Body of pancreas (tissue), 4 donors: ENCODE data around the gene LRRC37A2. TPM values are rescaled to one million over a fixed set of nuclear protein-coding genes. Genes with fewer than 3 reads are reported as not detected.
"Not testable (repeated sequence)": the region's sequence is repeated elsewhere in the genome, so short reads cannot be mapped to it uniquely, and the experiment has no call there.

Source experiments
- ATAC-seq: fragments of 150-250 bp; one replicate; pipeline ENCODE4 v1.9.1; 2016
- DNase-seq, 4 donors: peaks; one replicate each; pipeline ENCODE4 v3.0.0-alpha.2; 2019
- H3K27ac ChIP-seq, 4 donors: fragments of 200-600 bp; sonication (generic); 1 replicate in 3 of 4; 2 replicates in 1 of 4; pipeline versions ENCODE4 v1.5.1 to v1.6.1; 2016 to 2019; ENCODE audit warnings: mild to moderate bottlenecking in 1 of 4, mixed read lengths in 1 of 4, moderate library complexity in 1 of 4
- H3K27me3 ChIP-seq, 2 donors: fragments of 200-600 bp; sonication (generic); one replicate each; pipeline ENCODE4 v1.6.0; 2016; ENCODE audit warnings: mild to moderate bottlenecking in 1 of 2
- H3K36me3 ChIP-seq, 2 donors: fragments of 200-600 bp; sonication (generic); replicated peaks in 1 of 2; 2 replicates each; pipeline ENCODE4 v1.5.1; 2016; ENCODE audit warnings: low read depth in 2 of 2; ENCODE audit not compliant: insufficient read depth in 1 of 2
- H3K4me1 ChIP-seq: fragments of 200-600 bp; sonication (generic); one replicate; pipeline ENCODE4 v1.6.0; 2016
- H3K4me3 ChIP-seq, 2 donors: fragments of 200-600 bp; sonication (generic); 1 replicate in 1 of 2; 2 replicates in 1 of 2; pipeline ENCODE4 v1.5.1; 2016 to 2019
- H3K9me3 ChIP-seq, 3 donors: fragments of 200-600 bp; sonication (generic); 1 replicate in 2 of 3; 2 replicates in 1 of 3; pipeline ENCODE4 v1.5.1; 2016
- intact Hi-C: fragments of 100-400 bp; cut with DNase I; formaldehyde crosslinking; loops from one replicate; pipeline ENCODE4 v1.15.1; 2023
- small RNA-seq: library from RNA; depleted of rRNA; stranded (forward); fragments of <200 nt; gene quantifications from one replicate; pipeline ENCODE3, GENCODE V24; 2016
- total RNA-seq, 2 donors: library from RNA; depleted of rRNA; stranded (reverse); fragments of >200 nt; gene quantifications; one replicate each; pipeline ENCODE4 v1.1.0, GENCODE V29; 2016

LRRC37A2 gene
- total RNA-seq, 2 donors from 2014 or later, result 8.2 to 12.7 TPM

DNA sequence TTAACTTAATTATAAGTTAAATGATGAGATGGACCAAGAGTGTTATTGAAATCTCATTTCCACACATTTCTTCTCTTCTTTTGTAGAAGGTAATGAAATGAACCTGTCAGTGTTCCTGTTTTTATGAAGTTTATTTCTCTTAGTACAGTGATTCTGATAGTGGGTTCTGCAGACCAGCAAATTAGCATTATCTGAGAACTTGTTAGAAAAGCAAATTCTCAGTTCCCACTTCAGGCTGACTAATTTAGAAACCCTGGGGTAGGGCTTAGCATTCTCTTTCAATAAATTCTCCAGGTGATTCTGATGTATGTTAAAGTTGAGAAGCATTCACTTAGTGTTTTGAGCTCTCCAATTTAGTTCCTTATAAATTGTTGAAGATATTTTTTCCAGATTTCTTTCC, 90.9 kb downstream of the LRRC37A2 start:
- DNase-seq, ATAC-seq, H3K9me3 ChIP-seq, H3K27me3 ChIP-seq, H3K36me3 ChIP-seq, H3K27ac ChIP-seq, H3K4me3 ChIP-seq, intact Hi-C loops, H3K4me1 ChIP-seq: not testable (repeated sequence)

Small RNA genes within 50 kb of the gene (small RNA-seq; reads per million reads assigned to genes)
- gene RN7SL199P, result not detected

Other genes with a start within 250 kb of the LRRC37A2 start
- under 1 TPM; 0.78 to 0.99 TPM for gene LRRC37A, start 217.3 kb upstream of the LRRC37A2 start, total RNA-seq
- 10 to 100 TPM in 1 of 2 donors, 1 to 10 TPM in 1; 5.7 to 16.2 TPM for gene ARL17B, start 150.7 kb upstream of the LRRC37A2 start, total RNA-seq
- 10 to 100 TPM; 10.1 to 13.8 TPM for gene ARL17A, start 67.2 kb downstream of the LRRC37A2 start, total RNA-seq
- gene NSF, start 78.2 kb downstream of the LRRC37A2 start, total RNA-seq, result 10 to 100 TPM in 1 of 2 donors, 1 to 10 TPM in 1; 9.9 to 32.9 TPM